Measurements from ENCODE around the gene TAS2R16. TPM values are rescaled to one million over a fixed set of nuclear protein-coding genes. Genes with fewer than 3 reads are reported as not detected.

TAS2R16 gene, protein sequence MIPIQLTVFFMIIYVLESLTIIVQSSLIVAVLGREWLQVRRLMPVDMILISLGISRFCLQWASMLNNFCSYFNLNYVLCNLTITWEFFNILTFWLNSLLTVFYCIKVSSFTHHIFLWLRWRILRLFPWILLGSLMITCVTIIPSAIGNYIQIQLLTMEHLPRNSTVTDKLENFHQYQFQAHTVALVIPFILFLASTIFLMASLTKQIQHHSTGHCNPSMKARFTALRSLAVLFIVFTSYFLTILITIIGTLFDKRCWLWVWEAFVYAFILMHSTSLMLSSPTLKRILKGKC
- not detected in 2 replicates for polyA plus RNA-seq (2013)

GRCh38 chr7:122995600-122995999 lies at the start of gene TAS2R16:
TSS of gene TAS2R16 (minus strand) at chr7:122995700. CDS start at chr7:122995634, 66 bp downstream.
- no peak within 1 kb of the TSS for H4K91ac ChIP-seq (ENCODE audit: low read depth, low read length)
- H2BK12ac ChIP-seq (ENCODE audit: low read length), result no peak within 1 kb of the TSS
- H3K4me3 ChIP-seq (ENCODE audit: low read depth, low read length), result no peak within 1 kb of the TSS
- H4K12ac ChIP-seq (ENCODE audit: low read depth, low read length), result no peak within 1 kb of the TSS
- no peaks in the 10 kb centered on the region for H3K4me1 ChIP-seq (ENCODE audit: control insufficient read depth in 1 of 2, insufficient read depth in 2 of 2, low read length in 2 of 2)
- H2BK120ac ChIP-seq (ENCODE audit: insufficient read depth, low read length, poor library complexity), result no peak within 1 kb of the TSS
- DNase-seq, result no peak
- H3K79me1 ChIP-seq (ENCODE audit: low read length), result no peaks in the 10 kb centered on the region
- H3K79me2 ChIP-seq (ENCODE audit: control insufficient read depth, insufficient read depth, low read length, poor library complexity), result no peaks in the 10 kb centered on the region
- H3K9ac ChIP-seq (ENCODE audit: low read length), result no peak within 1 kb of the TSS
- no peak within 1 kb of the TSS for H3K23ac ChIP-seq (ENCODE audit: low read length)
- H3K14ac ChIP-seq (ENCODE audit: low read length), result no peak within 1 kb of the TSS
- no peak within 1 kb of the TSS for H3K27ac ChIP-seq (ENCODE audit: low read depth, low read length)
- H4K8ac ChIP-seq (ENCODE audit: low read depth, low read length), result no peak within 1 kb of the TSS
- no peaks in the 10 kb centered on the region for H3K36me3 ChIP-seq (ENCODE audit: control insufficient read depth in 1 of 2, insufficient read depth in 2 of 2, low read length in 2 of 2)
- no peak within 1 kb of the TSS for H2AFZ ChIP-seq (ENCODE audit: insufficient read depth, low read length, poor library complexity)
- no peak within 1 kb of the TSS for H3K18ac ChIP-seq (ENCODE audit: low read length)
- no peak within 1 kb of the TSS for H2BK5ac ChIP-seq (ENCODE audit: low read depth, low read length, poor library complexity)
- H2AK5ac ChIP-seq (ENCODE audit: low read length), result no peak within 1 kb of the TSS
- H3K9me3 ChIP-seq (ENCODE audit: insufficient read depth, low read depth, low read length), result no peaks in the 10 kb centered on the region
- no peaks in the 10 kb centered on the region for H3K27me3 ChIP-seq (ENCODE audit: insufficient read depth, low read length)
- H3K4me2 ChIP-seq (ENCODE audit: low read length), result no peak within 1 kb of the TSS
- H3K4ac ChIP-seq (ENCODE audit: low read depth, low read length), result no peak within 1 kb of the TSS

- H3K14ac ChIP-seq (ENCODE audit: low read length), result no peak overlapping the region
- H3K9ac ChIP-seq (ENCODE audit: low read length), result no peak overlapping the region
- no peaks in the 10 kb centered on the region for H3K4me1 ChIP-seq (ENCODE audit: control insufficient read depth in 1 of 2, insufficient read depth in 2 of 2, low read length in 2 of 2)
- H2BK5ac ChIP-seq (ENCODE audit: low read depth, low read length, poor library complexity), result no peak overlapping the region
- H3K9me3 ChIP-seq (ENCODE audit: insufficient read depth, low read depth, low read length), result no peaks in the 10 kb centered on the region
- no peak overlapping the region for H4K12ac ChIP-seq (ENCODE audit: low read depth, low read length)
- no peak for DNase-seq
- no peaks in the 10 kb centered on the region for H3K36me3 ChIP-seq (ENCODE audit: control insufficient read depth in 1 of 2, insufficient read depth in 2 of 2, low read length in 2 of 2)
- no peak overlapping the region for H3K18ac ChIP-seq (ENCODE audit: low read length)
- H2AK5ac ChIP-seq (ENCODE audit: low read length), result no peak overlapping the region
- no peak overlapping the region for H3K4me3 ChIP-seq (ENCODE audit: low read depth, low read length)
- H2BK12ac ChIP-seq (ENCODE audit: low read length), result no peak overlapping the region
- no peak overlapping the region for H2AFZ ChIP-seq (ENCODE audit: insufficient read depth, low read length, poor library complexity)
- H2BK120ac ChIP-seq (ENCODE audit: insufficient read depth, low read length, poor library complexity), result no peak overlapping the region
- no peak overlapping the region for H3K4me2 ChIP-seq (ENCODE audit: low read length)
- H3K27me3 ChIP-seq (ENCODE audit: insufficient read depth, low read length), result no peaks in the 10 kb centered on the region
- no peaks in the 10 kb centered on the region for H3K79me2 ChIP-seq (ENCODE audit: control insufficient read depth, insufficient read depth, low read length, poor library complexity)
- no peak overlapping the region for H4K8ac ChIP-seq (ENCODE audit: low read depth, low read length)
- H3K27ac ChIP-seq (ENCODE audit: low read depth, low read length), result no peak overlapping the region
- H3K23ac ChIP-seq (ENCODE audit: low read length), result no peak overlapping the region
- no peak overlapping the region for H3K4ac ChIP-seq (ENCODE audit: low read depth, low read length)
- H3K79me1 ChIP-seq (ENCODE audit: low read length), result no peaks in the 10 kb centered on the region
- H4K91ac ChIP-seq (ENCODE audit: low read depth, low read length), result no peak overlapping the region
These were observed 48.1 kb upstream of the TAS2R16 start for GRCh38 chr7:123043642-123044041.

DNA sequence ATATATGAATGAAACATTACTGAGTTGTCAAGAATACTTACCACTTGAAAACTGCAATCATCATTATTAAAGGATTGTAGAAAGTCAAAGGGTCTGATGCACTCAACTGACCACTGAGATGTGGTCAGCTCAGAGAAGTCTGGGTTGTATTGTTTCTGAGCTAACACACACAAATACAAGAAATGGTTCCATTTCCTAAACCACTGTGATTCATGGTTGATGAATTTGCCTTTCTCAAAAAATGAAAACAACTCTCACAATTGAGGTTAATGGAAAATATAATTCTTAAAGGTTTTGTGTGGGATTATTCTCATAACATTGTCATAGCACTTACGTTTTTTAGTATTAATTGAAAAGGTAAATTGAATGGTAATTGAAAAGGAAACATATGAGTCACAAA lies 45.6 kb upstream of the TAS2R16 start:
- Histone ChIP-seq H2BK120ac (ENCODE audit: insufficient read depth, low read length, poor library complexity) (no peak overlapping the region), H4K12ac (ENCODE audit: low read depth, low read length) (no peak overlapping the region), H3K4me3 (ENCODE audit: low read depth, low read length) (no peak overlapping the region), H3K27me3 (ENCODE audit: insufficient read depth, low read length) (no peaks in the 10 kb centered on the region), H4K91ac (ENCODE audit: low read depth, low read length) (no peak overlapping the region), H2AFZ (ENCODE audit: insufficient read depth, low read length, poor library complexity) (no peak overlapping the region), H3K9ac (ENCODE audit: low read length) (no peak overlapping the region), H2BK5ac (ENCODE audit: low read depth, low read length, poor library complexity) (no peak overlapping the region), H2BK12ac (ENCODE audit: low read length) (no peak overlapping the region), H3K79me1 (ENCODE audit: low read length) (no peaks in the 10 kb centered on the region), H3K79me2 (ENCODE audit: control insufficient read depth, insufficient read depth, low read length, poor library complexity) (no peaks in the 10 kb centered on the region), H3K36me3 (ENCODE audit: control insufficient read depth in 1 of 2, insufficient read depth in 2 of 2, low read length in 2 of 2) (no peaks in the 10 kb centered on the region), H2AK5ac (ENCODE audit: low read length) (no peak overlapping the region), H3K23ac (ENCODE audit: low read length) (no peak overlapping the region), H3K14ac (ENCODE audit: low read length) (no peak overlapping the region), H3K4me2 (ENCODE audit: low read length) (no peak overlapping the region), H3K18ac (ENCODE audit: low read length) (no peak overlapping the region), H4K8ac (ENCODE audit: low read depth, low read length) (no peak overlapping the region), H3K9me3 (ENCODE audit: insufficient read depth, low read depth, low read length) (no peaks in the 10 kb centered on the region), H3K4ac (ENCODE audit: low read depth, low read length) (no peak overlapping the region), H3K4me1 (ENCODE audit: control insufficient read depth in 1 of 2, insufficient read depth in 2 of 2, low read length in 2 of 2) (no peaks in the 10 kb centered on the region), H3K27ac (ENCODE audit: low read depth, low read length) (no peak overlapping the region)
- DNase-seq, result peak in 1 of 2 donors; percentile 5
- no CpG with 5 or more reads among the region's 1 CpG for WGBS (ENCODE audit: extremely low coverage, insufficient coverage, insufficient read length)

DNA sequence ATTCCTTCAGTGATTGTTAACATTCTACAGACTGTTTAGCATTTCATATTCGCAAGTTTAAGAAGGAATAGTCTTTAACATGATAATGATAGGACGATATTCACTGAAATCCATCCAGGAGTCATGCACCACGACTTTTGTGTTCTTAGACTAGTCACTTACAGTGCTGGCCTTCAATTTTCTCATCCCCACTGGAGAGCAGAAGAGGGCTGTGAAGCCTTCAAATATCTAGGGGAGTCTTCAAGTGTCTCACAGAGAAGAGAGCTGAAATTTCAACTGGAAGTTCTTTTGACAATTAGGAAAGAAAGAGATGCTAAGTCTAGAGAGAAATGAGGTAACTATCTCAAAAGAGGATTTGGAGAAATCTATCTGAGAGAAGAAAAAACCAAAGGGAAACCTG lies 43.8 kb upstream of the TAS2R16 start:
- Histone ChIP-seq H3K9me3 (ENCODE audit: insufficient read depth, low read depth, low read length) (no peaks in the 10 kb centered on the region), H3K27ac (ENCODE audit: low read depth, low read length) (no peak overlapping the region), H2AFZ (ENCODE audit: insufficient read depth, low read length, poor library complexity) (no peak overlapping the region), H3K4me1 (ENCODE audit: control insufficient read depth in 1 of 2, insufficient read depth in 2 of 2, low read length in 2 of 2) (no peaks in the 10 kb centered on the region), H3K79me2 (ENCODE audit: control insufficient read depth, insufficient read depth, low read length, poor library complexity) (no peaks in the 10 kb centered on the region), H3K27me3 (ENCODE audit: insufficient read depth, low read length) (no peaks in the 10 kb centered on the region), H3K9ac (ENCODE audit: low read length) (no peak overlapping the region), H4K91ac (ENCODE audit: low read depth, low read length) (no peak overlapping the region), H3K4me2 (ENCODE audit: low read length) (no peak overlapping the region), H3K4me3 (ENCODE audit: low read depth, low read length) (no peak overlapping the region), H4K12ac (ENCODE audit: low read depth, low read length) (no peak overlapping the region), H3K36me3 (ENCODE audit: control insufficient read depth in 1 of 2, insufficient read depth in 2 of 2, low read length in 2 of 2) (no peaks in the 10 kb centered on the region), H3K79me1 (ENCODE audit: low read length) (no peaks in the 10 kb centered on the region), H2BK120ac (ENCODE audit: insufficient read depth, low read length, poor library complexity) (no peak overlapping the region), H4K8ac (ENCODE audit: low read depth, low read length) (no peak overlapping the region), H2BK12ac (ENCODE audit: low read length) (no peak overlapping the region), H3K18ac (ENCODE audit: low read length) (no peak overlapping the region), H3K4ac (ENCODE audit: low read depth, low read length) (no peak overlapping the region), H3K23ac (ENCODE audit: low read length) (no peak overlapping the region), H3K14ac (ENCODE audit: low read length) (no peak overlapping the region), H2BK5ac (ENCODE audit: low read depth, low read length, poor library complexity) (no peak overlapping the region), H2AK5ac (ENCODE audit: low read length) (no peak overlapping the region)
- WGBS (ENCODE audit: extremely low coverage, insufficient coverage, insufficient read length), result no CpG with 5 or more reads among the region's 3 CpGs
- no peak for DNase-seq

Measured in trophoblast cell (in vitro differentiated cells and primary cell).